Cardiac muscle cell (in vitro differentiated cells and primary cell): ENCODE data around the gene BLOC1S2. TPM values are rescaled to one million over a fixed set of nuclear protein-coding genes. Genes with fewer than 3 reads are reported as not detected.

Source experiments
- DNase-seq, 2 donors: peaks; one replicate each; pipeline versions ENCODE4 v3.0.0 to v3.0.0-alpha.2; 2010 to 2017; ENCODE audit warnings: low read depth in 1 of 2, low spot score in 1 of 2
- H3K27ac ChIP-seq: fragments of 200-600 bp; sonication (generic); 2 replicates; pipeline ENCODE4 v1.5.1; 2016
- H3K27me3 ChIP-seq: fragments of 200-600 bp; sonication (generic); 2 replicates; pipeline ENCODE4 v1.6.0; 2016; ENCODE audit warnings: control low read depth
- H3K36me3 ChIP-seq: fragments of 200-600 bp; sonication (generic); 2 replicates; pipeline ENCODE4 v1.5.1; 2016; ENCODE audit warnings: control low read depth
- H3K4me1 ChIP-seq: fragments of 200-600 bp; sonication (generic); 2 replicates; pipeline ENCODE4 v1.8.1; 2017; ENCODE audit warnings: low read depth, mild to moderate bottlenecking, mixed run types
- H3K4me3 ChIP-seq: fragments of 200-600 bp; sonication (generic); 2 replicates; pipeline ENCODE4 v1.5.1; 2016; ENCODE audit warnings: mild to moderate bottlenecking
- H3K9me3 ChIP-seq: fragments of 200-600 bp; sonication (generic); 2 replicates; pipeline ENCODE4 v1.5.1; 2017; ENCODE audit warnings: low read depth, mild to moderate bottlenecking, control low read depth
- CTCF ChIP-seq: IDR thresholded peaks from 2 replicates; pipeline ENCODE4 v1.5.1; 2012; ENCODE audit warnings: low read depth, mild to moderate bottlenecking, low read length
- polyA plus RNA-seq: library from polyadenylated mRNA; unstranded; fragments of >200 nt; fragmentation: Nextera tagmentation; extraction: Ambion mirVana; gene quantifications from 2 replicates; pipeline ENCODE4 v1.2.1, GENCODE V29; 2016
- total RNA-seq: library from RNA; depleted of rRNA; stranded (reverse); fragments of >200 nt; gene quantifications from 2 replicates; pipeline ENCODE4 v1.2.3, GENCODE V29; 2016

Gene BLOC1S2
- total and polyA plus RNA-seq, 2 experiments from 2014 or later = 14.7 to 52.0 TPM

- no peaks in the 10 kb centered on the region for H3K27me3 ChIP-seq
- TF ChIP-seq CTCF = no peak
- DNase-seq = no peak
- no peak overlapping the region for H3K27ac ChIP-seq
- H3K4me1 ChIP-seq = no peaks in the 10 kb centered on the region
- H3K9me3 ChIP-seq = no peaks in the 10 kb centered on the region
- peaks cover 44% of the 10 kb centered on the region for H3K36me3 ChIP-seq
- H3K4me3 ChIP-seq = no peak overlapping the region
These were observed 46.6 kb downstream of the BLOC1S2 start for GRCh38 chr10:100239851-100240250.

GRCh38 chr10:100238429-100238828, 48.1 kb downstream of the BLOC1S2 start:
- Histone ChIP-seq H3K4me3 (no peak overlapping the region), H3K9me3 (no peaks in the 10 kb centered on the region), H3K4me1 (no peaks in the 10 kb centered on the region), H3K27me3 (no peaks in the 10 kb centered on the region), H3K27ac (no peak overlapping the region), H3K36me3 (peaks cover 51% of the 10 kb centered on the region)
- no peak for TF ChIP-seq CTCF
- no peak for DNase-seq

GRCh38 chr10:100232101-100232500, 54.4 kb downstream of the BLOC1S2 start:
- Histone ChIP-seq H3K27ac (no peak overlapping the region), H3K4me1 (no peaks in the 10 kb centered on the region), H3K36me3 (peaks cover 24% of the 10 kb centered on the region), H3K4me3 (no peak overlapping the region), H3K9me3 (no peaks in the 10 kb centered on the region), H3K27me3 (no peaks in the 10 kb centered on the region)
- no peak for DNase-seq
- no peak for TF ChIP-seq CTCF

GRCh38 chr10:100229819-100230422, 56.6 kb downstream of the BLOC1S2 start:
- Histone ChIP-seq H3K36me3 (peaks cover 18% of the 10 kb centered on the region), H3K4me3 (peak overlapping the region; percentile 82), H3K27ac (peak overlapping the region; percentile 65), H3K9me3 (no peaks in the 10 kb centered on the region), H3K27me3 (no peaks in the 10 kb centered on the region), H3K4me1 (no peaks in the 10 kb centered on the region)
- TF ChIP-seq CTCF = no peak
- no peak for DNase-seq

GRCh38 chr10:100223879-100224278, 62.6 kb downstream of the BLOC1S2 start:
- TF ChIP-seq CTCF = no peak
- Histone ChIP-seq H3K4me3 (no peak overlapping the region), H3K27ac (no peak overlapping the region), H3K36me3 (peaks cover 47% of the 10 kb centered on the region), H3K27me3 (no peaks in the 10 kb centered on the region), H3K4me1 (no peaks in the 10 kb centered on the region), H3K9me3 (no peaks in the 10 kb centered on the region)
- no peak for DNase-seq

Other genes starting within 250 kb of the BLOC1S2 start
- gene CPN1, start 204.8 kb downstream of the BLOC1S2 start, total RNA-seq = not detected in 2 replicates
- not detected in 2 replicates for gene CPN1, start 204.8 kb downstream of the BLOC1S2 start, polyA plus RNA-seq
- 7.9 and 12.9 TPM in 2 replicates for gene ERLIN1, start 100.7 kb downstream of the BLOC1S2 start, total RNA-seq
- gene ERLIN1, start 100.7 kb downstream of the BLOC1S2 start, polyA plus RNA-seq = 14.5 and 15.4 TPM in 2 replicates
- 5.7 and 6.0 TPM in 2 replicates for gene CHUK, start 57.1 kb downstream of the BLOC1S2 start, total RNA-seq
- gene CHUK, start 57.1 kb downstream of the BLOC1S2 start, polyA plus RNA-seq = 5.6 and 11.0 TPM in 2 replicates
- gene CWF19L1, start 19.0 kb downstream of the BLOC1S2 start, total RNA-seq = 14.3 and 14.4 TPM in 2 replicates
- 16.0 and 17.7 TPM in 2 replicates for gene CWF19L1, start 19.0 kb downstream of the BLOC1S2 start, polyA plus RNA-seq
- not detected in 2 replicates for gene PKD2L1, start 43.5 kb upstream of the BLOC1S2 start, total RNA-seq
- gene PKD2L1, start 43.5 kb upstream of the BLOC1S2 start, polyA plus RNA-seq = not detected in 2 replicates
- 149 and 275 TPM in 2 replicates for gene SCD, start 60.6 kb upstream of the BLOC1S2 start, total RNA-seq
- gene SCD, start 60.6 kb upstream of the BLOC1S2 start, polyA plus RNA-seq = 136 and 246 TPM in 2 replicates
- gene WNT8B, start 176.3 kb upstream of the BLOC1S2 start, total RNA-seq = 0.07 TPM in 1 of 2 replicates, not detected in the other
- not detected in 2 replicates for gene WNT8B, start 176.3 kb upstream of the BLOC1S2 start, polyA plus RNA-seq
- gene SEC31B, start 233.2 kb upstream of the BLOC1S2 start, total RNA-seq = 8.0 and 13.2 TPM in 2 replicates
- gene SEC31B, start 233.2 kb upstream of the BLOC1S2 start, polyA plus RNA-seq = 15.0 and 23.1 TPM in 2 replicates
- 296 and 504 TPM in 2 replicates for gene NDUFB8, start 243.2 kb upstream of the BLOC1S2 start, total RNA-seq
- gene NDUFB8, start 243.2 kb upstream of the BLOC1S2 start, polyA plus RNA-seq = 577 and 748 TPM in 2 replicates
- gene HIF1AN, start 249.3 kb upstream of the BLOC1S2 start, total RNA-seq = 16.6 and 20.3 TPM in 2 replicates
- gene HIF1AN, start 249.3 kb upstream of the BLOC1S2 start, polyA plus RNA-seq = 37.4 and 40.2 TPM in 2 replicates